Ureter (tissue), 1 donor: ENCODE results near the gene NTNG1. TPM values are rescaled to one million over a fixed set of nuclear protein-coding genes. Genes with fewer than 3 reads are reported as not detected.

Source experiments
- DNase-seq: peaks from one replicate; pipeline ENCODE4 v3.0.0-alpha.2; 2020; ENCODE audit warnings: low spot score
- total RNA-seq: library from RNA; stranded (reverse); gene quantifications from one replicate; pipeline ENCODE4 v1.2.4, GENCODE V29; 2023
- donor health status: DM: yes; HTN: yes; CAD: no.

Gene NTNG1
- total RNA-seq, 1 donor from 2014 or later: 9.9 TPM

GRCh38 chr1:107405236-107405635 lies 264.4 kb downstream of the NTNG1 start:
- DNase-seq: no peak

- no peak for DNase-seq
Measured at GRCh38 chr1:107407011-107407410, 266.2 kb downstream of the NTNG1 start.

GRCh38 chr1:107413546-107413945 lies 272.7 kb downstream of the NTNG1 start:
- no peak for DNase-seq

- DNase-seq: no peak
Measured at GRCh38 chr1:107413951-107414350, 273.1 kb downstream of the NTNG1 start.

- no peak for DNase-seq
Measured at GRCh38 chr1:107414550-107414949, 273.7 kb downstream of the NTNG1 start.

GRCh38 chr1:107415241-107415640 lies 274.4 kb downstream of the NTNG1 start:
- no peak for DNase-seq

- DNase-seq: no peak
Measured at GRCh38 chr1:107419003-107419402, 278.2 kb downstream of the NTNG1 start.

GRCh38 chr1:107422901-107423300 lies 282.1 kb downstream of the NTNG1 start:
- no peak for DNase-seq

GRCh38 chr1:107430540-107431228 lies 289.8 kb downstream of the NTNG1 start:
- no peak for DNase-seq

- DNase-seq: no peak
Measured at GRCh38 chr1:107432108-107432507, 291.3 kb downstream of the NTNG1 start.

- no peak for DNase-seq
Measured at GRCh38 chr1:107433068-107433467, 292.2 kb downstream of the NTNG1 start.

GRCh38 chr1:107433635-107434360 lies 293.0 kb downstream of the NTNG1 start:
- DNase-seq: no peak

- DNase-seq: no peak
Measured at GRCh38 chr1:107434361-107434693, 293.5 kb downstream of the NTNG1 start.

- no peak for DNase-seq
Measured at GRCh38 chr1:107436552-107437241, 295.9 kb downstream of the NTNG1 start.

- DNase-seq: no peak
Measured at GRCh38 chr1:107439567-107439966, 298.7 kb downstream of the NTNG1 start.

- DNase-seq: no peak
Measured at GRCh38 chr1:107442551-107442950, 301.7 kb downstream of the NTNG1 start.

- DNase-seq: no peak
Measured at GRCh38 chr1:107443027-107443426, 302.2 kb downstream of the NTNG1 start.

- DNase-seq: no peak
Measured at GRCh38 chr1:107443860-107444259, 303.0 kb downstream of the NTNG1 start.

- DNase-seq: no peak
Measured at GRCh38 chr1:107444302-107444701, 303.5 kb downstream of the NTNG1 start.

- no peak for DNase-seq
Measured at GRCh38 chr1:107449326-107449725, 308.5 kb downstream of the NTNG1 start.

GRCh38 chr1:107450899-107451664 lies 310.2 kb downstream of the NTNG1 start:
- no peak for DNase-seq

GRCh38 chr1:107451715-107452114 lies 310.9 kb downstream of the NTNG1 start:
- DNase-seq: no peak
